Panc1 (cell line): Measurements from ENCODE around the gene SLAMF1. TPM values are rescaled to one million over a fixed set of nuclear protein-coding genes. Genes with fewer than 3 reads are reported as not detected.

Source experiments
- ATAC-seq: fragments of 200-7000 bp; cut with Tn5 transposase; 2 replicates; pipeline ENCODE4 v1.9.1; 2020; ENCODE audit warnings: mild to moderate bottlenecking, moderate library complexity
- BruUV-seq: library from RNA; stranded (reverse); fragments of 400-500 nt; replicated peaks from 2 replicates; lab custom pipeline; 2021; lab: Mats Ljungman, UMichigan
- CTCF ChIA-PET: fragments of 300-600 bp; sonication (Branson Sonifier 250); formaldehyde crosslinking; loops from one replicate; lab custom pipeline; 2022; ENCODE audit warnings: antibody characterized with exemption; lab: Charles Lee
- POLR2A ChIA-PET: fragments of 300-600 bp; sonication (Branson Sonifier 250); formaldehyde crosslinking; loops from one replicate; lab custom pipeline; 2022; ENCODE audit warnings: antibody characterized with exemption; lab: Charles Lee
- DNase-seq: peaks from one replicate; pipeline ENCODE4 v3.0.0-alpha.2; 2010; ENCODE audit warnings: low read depth, low spot score
- H3K27ac ChIP-seq: 2 replicates; pipeline ENCODE4 v1.5.1; 2011; ENCODE audit warnings: mild to moderate bottlenecking, low read length, inconsistent platforms
- H3K27me3 ChIP-seq: fragments of 200-500 bp; sonication (Bioruptor generic); 2 replicates; pipeline ENCODE4 v1.6.0; 2014; ENCODE audit warnings: low read length, inconsistent platforms; ENCODE audit not compliant: control insufficient read depth, insufficient read depth
- H3K36me3 ChIP-seq: fragments of 200-500 bp; sonication (Bioruptor generic); 2 replicates; pipeline ENCODE4 v1.5.1; 2014; ENCODE audit warnings: inconsistent platforms, mild to moderate bottlenecking, low read length, moderate library complexity; ENCODE audit not compliant: control insufficient read depth, insufficient read depth
- H3K4me1 ChIP-seq: 2 replicates; pipeline ENCODE4 v1.5.1; 2011; ENCODE audit warnings: inconsistent platforms, mild to moderate bottlenecking, low read length, moderate library complexity; ENCODE audit not compliant: control insufficient read depth, insufficient read depth
- H3K4me3 ChIP-seq, 2 experiments: 2 replicates each; pipeline ENCODE4 v1.5.1; 2011 to 2012; ENCODE audit warnings: low read depth in 2 of 2, low read length in 2 of 2, mild to moderate bottlenecking in 2 of 2, inconsistent platforms in 1 of 2, moderate library complexity in 1 of 2
- H3K9me3 ChIP-seq: fragments of 200-500 bp; sonication (Bioruptor generic); 2 replicates; pipeline ENCODE4 v1.5.1; 2014; ENCODE audit warnings: low read depth, mild to moderate bottlenecking, inconsistent platforms, low read length, moderate library complexity; ENCODE audit not compliant: control insufficient read depth, insufficient read depth
- CTCF ChIP-seq: fragments of 450-650 bp; IDR thresholded peaks from 2 replicates; pipeline ENCODE4 v1.5.1; 2017; ENCODE audit warnings: mild to moderate bottlenecking
- POLR2AphosphoS5 ChIP-seq: IDR thresholded peaks from 2 replicates; pipeline ENCODE4 v1.6.1; 2012; ENCODE audit warnings: mild to moderate bottlenecking, low read depth, low read length, moderate library complexity
- REST ChIP-seq, 2 experiments: IDR thresholded peaks; 2 replicates each; pipeline ENCODE4 v1.6.1; 2011 to 2012; ENCODE audit warnings: low read depth in 2 of 2, control low read depth in 1 of 2, low read length in 1 of 2, mild to moderate bottlenecking in 1 of 2, moderate library complexity in 1 of 2; ENCODE audit not compliant: insufficient read depth in 1 of 2
- SIN3A ChIP-seq: IDR thresholded peaks from 2 replicates; pipeline ENCODE4 v1.6.1; 2012; ENCODE audit warnings: low read depth, mild to moderate bottlenecking, low read length, moderate library complexity, borderline replicate concordance; ENCODE audit not compliant: insufficient read depth
- TCF7L2 ChIP-seq: IDR thresholded peaks from 2 replicates; pipeline ENCODE4 v1.6.1; 2011; ENCODE audit warnings: mild to moderate bottlenecking, low read depth, low read length, inconsistent platforms
- in situ Hi-C: cut with HindIII; loops from 2 replicates; pipeline ENCODE4 v1.10.0; 2016; ENCODE audit warnings: low sequenced_read_pairs, low pct_unique_long_range_greater_than_20kb
- intact Hi-C: fragments of 100-400 bp; cut with micrococcal nuclease; formaldehyde crosslinking; loops from one replicate; pipeline ENCODE4 v1.10.0; 2022; ENCODE audit not compliant: unreplicated experiment
- total RNA-seq: library from RNA; stranded (reverse); gene quantifications from one replicate; pipeline ENCODE4 v1.2.1, GENCODE V29; 2021; ENCODE audit not compliant: unreplicated experiment

The SLAMF1 gene
- total RNA-seq, 1 experiment from 2014 or later: not detected

- in situ Hi-C loops (no loop called here), intact Hi-C loops (no loop called here)
- no peak overlapping the region for H3K4me3 ChIP-seq
- no peak for TF ChIP-seq REST (IDR thresholded peaks at IDR 0.05; ENCODE audit: insufficient read depth in 1 of 2, low read depth in 2 of 2, low read length in 1 of 2)
- no peak for TF ChIP-seq SIN3A
- no peak for TF ChIP-seq CTCF
- no peak for TF ChIP-seq TCF7L2
- TF ChIP-seq POLR2AphosphoS5: no peak
- no peaks in the 10 kb centered on the region for H3K4me1 ChIP-seq
- no TSS peak for BruUV-seq
- ChIA-PET POLR2A (no interaction called here), CTCF (no interaction called here)
- no peaks in the 10 kb centered on the region for H3K36me3 ChIP-seq
- no peaks in the 10 kb centered on the region for H3K9me3 ChIP-seq
- no peak overlapping the region for H3K27ac ChIP-seq
- ATAC-seq (no peak), DNase-seq (no peak)
- H3K27me3 ChIP-seq: peaks cover 11% of the 10 kb centered on the region
Observed at GRCh38 chr1:160644399-160644798, 2.4 kb downstream of the SLAMF1 start.

GRCh38 chr1:160643138-160643537, 3.7 kb downstream of the SLAMF1 start:
- no TSS peak for BruUV-seq
- intact Hi-C loops: no loop called here
- DNase-seq (no peak), ATAC-seq (no peak)
- Histone ChIP-seq H3K36me3 (no peaks in the 10 kb centered on the region), H3K27me3 (peaks cover 11% of the 10 kb centered on the region), H3K27ac (no peak overlapping the region), H3K9me3 (no peaks in the 10 kb centered on the region), H3K4me1 (no peaks in the 10 kb centered on the region), H3K4me3 (no peak overlapping the region)
- in situ Hi-C loops: no loop called here
- ChIA-PET POLR2A (no interaction called here), CTCF (no interaction called here)
- TF ChIP-seq REST (IDR thresholded peaks at IDR 0.05; ENCODE audit: insufficient read depth in 1 of 2, low read depth in 2 of 2, low read length in 1 of 2) (no peak), POLR2AphosphoS5 (no peak), SIN3A (no peak), CTCF (no peak), TCF7L2 (no peak)
